ENCODE data around the gene NDUFS8.

GRCh38 chr11:68026391-68027105 is 3.9 kb upstream of the NDUFS8 start:
- TF ChIP-seq, protein P1, sequence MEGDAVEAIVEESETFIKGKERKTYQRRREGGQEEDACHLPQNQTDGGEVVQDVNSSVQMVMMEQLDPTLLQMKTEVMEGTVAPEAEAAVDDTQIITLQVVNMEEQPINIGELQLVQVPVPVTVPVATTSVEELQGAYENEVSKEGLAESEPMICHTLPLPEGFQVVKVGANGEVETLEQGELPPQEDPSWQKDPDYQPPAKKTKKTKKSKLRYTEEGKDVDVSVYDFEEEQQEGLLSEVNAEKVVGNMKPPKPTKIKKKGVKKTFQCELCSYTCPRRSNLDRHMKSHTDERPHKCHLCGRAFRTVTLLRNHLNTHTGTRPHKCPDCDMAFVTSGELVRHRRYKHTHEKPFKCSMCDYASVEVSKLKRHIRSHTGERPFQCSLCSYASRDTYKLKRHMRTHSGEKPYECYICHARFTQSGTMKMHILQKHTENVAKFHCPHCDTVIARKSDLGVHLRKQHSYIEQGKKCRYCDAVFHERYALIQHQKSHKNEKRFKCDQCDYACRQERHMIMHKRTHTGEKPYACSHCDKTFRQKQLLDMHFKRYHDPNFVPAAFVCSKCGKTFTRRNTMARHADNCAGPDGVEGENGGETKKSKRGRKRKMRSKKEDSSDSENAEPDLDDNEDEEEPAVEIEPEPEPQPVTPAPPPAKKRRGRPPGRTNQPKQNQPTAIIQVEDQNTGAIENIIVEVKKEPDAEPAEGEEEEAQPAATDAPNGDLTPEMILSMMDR (IDR thresholded peaks at IDR 0.05; ENCODE audit: insufficient read depth, low read length) = no peak
- no peak for TF ChIP-seq GABPA (IDR thresholded peaks at IDR 0.05; ENCODE audit: low read depth)

Measured in HL-60 (cell line).